Calu3 (cell line): ENCODE results near the gene CHI3L2. TPM values are rescaled to one million over a fixed set of nuclear protein-coding genes. Genes with fewer than 3 reads are reported as not detected.

Experiments used
- BruUV-seq: library from RNA; stranded (reverse); fragments of 400-500 nt; replicated peaks from 2 replicates; lab custom pipeline; 2021; lab: Mats Ljungman, UMichigan
- CTCF ChIA-PET: fragments of 300-600 bp; sonication (Branson Sonifier 250); formaldehyde crosslinking; loops from one replicate; lab custom pipeline; 2022; ENCODE audit warnings: antibody characterized with exemption; lab: Charles Lee
- DNase-seq: peaks from one replicate; pipeline ENCODE4 v3.0.0; 2022
- H3K27ac Mint-ChIP-seq: one replicate; pipeline ENCODE4 v1.8.0; 2022; ENCODE audit warnings: mixed read lengths; ENCODE audit not compliant: unreplicated experiment
- H3K27me3 Mint-ChIP-seq: one replicate; pipeline ENCODE4 v1.8.0; 2022; ENCODE audit warnings: mixed read lengths; ENCODE audit not compliant: unreplicated experiment
- H3K36me3 Mint-ChIP-seq: one replicate; pipeline ENCODE4 v1.8.0; 2022; ENCODE audit warnings: mild to moderate bottlenecking, moderate library complexity, mixed read lengths; ENCODE audit not compliant: insufficient read depth, unreplicated experiment
- H3K4me1 Mint-ChIP-seq: one replicate; pipeline ENCODE4 v1.8.0; 2022; ENCODE audit warnings: mild to moderate bottlenecking, low read depth, mixed read lengths; ENCODE audit not compliant: unreplicated experiment
- H3K4me3 Mint-ChIP-seq: one replicate; pipeline ENCODE4 v1.8.0; 2022; ENCODE audit warnings: mild to moderate bottlenecking, low read depth, moderate library complexity, mixed read lengths; ENCODE audit not compliant: unreplicated experiment
- H3K9me3 Mint-ChIP-seq: one replicate; pipeline ENCODE4 v1.8.0; 2022; ENCODE audit warnings: low read depth, mixed read lengths; ENCODE audit not compliant: unreplicated experiment
- CTCF ChIP-seq: fragments of 200-600 bp; IDR thresholded peaks from one replicate; pipeline ENCODE4 v1.8.0; 2022; ENCODE audit warnings: antibody characterized with exemption; ENCODE audit not compliant: unreplicated experiment
- intact Hi-C: fragments of 100-400 bp; cut with micrococcal nuclease; formaldehyde crosslinking; loops from one replicate; pipeline ENCODE4 v1.10.0; 2022; ENCODE audit not compliant: unreplicated experiment
- total RNA-seq: library from RNA; stranded (reverse); gene quantifications from 2 replicates; pipeline ENCODE4 v1.2.3, GENCODE V29; 2022

The CHI3L2 gene
- total RNA-seq, 1 experiment from 2014 or later, result 0.52 TPM

DNA sequence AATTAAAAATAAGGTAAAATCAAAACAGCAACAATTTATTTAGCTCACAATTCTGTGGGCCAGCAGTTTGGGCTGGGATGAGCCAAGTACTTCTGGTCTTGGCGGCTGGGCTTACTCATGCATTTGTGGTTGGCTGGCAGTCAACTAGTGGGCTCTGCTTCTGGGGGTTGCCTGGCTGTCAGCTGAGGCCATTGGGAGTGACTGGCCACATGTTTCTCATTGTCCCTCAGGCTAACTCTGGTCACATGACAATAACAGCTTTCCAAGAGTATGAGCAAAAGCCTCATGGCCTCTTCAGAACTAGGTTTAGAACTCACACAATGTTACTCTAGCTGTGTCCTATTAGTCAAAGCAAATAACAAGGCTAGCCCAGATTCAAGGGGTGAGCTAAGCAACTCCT is 47.6 kb downstream of the CHI3L2 start:
- H3K27me3 Mint-ChIP-seq, result peaks cover 13% of the 10 kb centered on the region
- no peak for TF ChIP-seq CTCF
- CTCF ChIA-PET, result interaction anchor here (0.6 kb wide), 1 partner anchor 1113 kb away, joined by 5 read pairs; no protein-coding TSS in a partner anchor
- no peak overlapping the region for H3K27ac Mint-ChIP-seq
- no peaks in the 10 kb centered on the region for H3K36me3 Mint-ChIP-seq
- no TSS peak for BruUV-seq
- no peak overlapping the region for H3K4me3 Mint-ChIP-seq
- H3K4me1 Mint-ChIP-seq, result no peaks in the 10 kb centered on the region
- DNase-seq, result no peak
- no peaks in the 10 kb centered on the region for H3K9me3 Mint-ChIP-seq
- intact Hi-C loops, result no loop called here

DNA sequence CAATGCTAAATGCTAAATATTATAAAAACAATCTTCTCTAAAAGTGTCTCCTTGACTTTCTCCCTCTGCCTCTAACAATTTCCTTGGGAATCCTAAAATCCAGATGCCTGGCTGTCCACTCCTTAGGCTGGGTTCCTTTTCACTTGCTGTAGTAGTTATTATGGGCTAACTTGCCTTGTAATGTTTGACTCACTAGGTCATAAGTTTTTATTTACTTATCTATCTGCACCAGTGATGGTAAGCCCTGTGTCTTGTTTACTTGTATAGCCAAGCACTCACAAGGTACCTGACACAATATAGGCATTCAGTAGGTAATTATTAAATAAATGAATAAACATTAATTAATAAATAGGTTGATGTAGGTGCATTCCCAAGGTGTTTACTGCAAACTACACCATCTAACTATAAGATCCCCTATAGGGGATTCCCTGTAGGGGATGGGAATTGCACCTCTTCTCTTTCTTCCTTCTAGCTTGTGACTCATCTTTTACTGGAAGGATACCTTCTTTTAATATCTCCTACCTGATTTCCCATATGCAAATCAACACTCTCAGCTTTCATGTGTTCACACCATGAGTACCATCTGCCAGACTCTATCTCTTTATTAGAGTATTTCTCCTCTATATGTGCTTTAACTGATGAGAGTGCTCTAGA is 48.4 kb downstream of the CHI3L2 start:
- no peaks in the 10 kb centered on the region for H3K36me3 Mint-ChIP-seq
- H3K4me1 Mint-ChIP-seq, result no peaks in the 10 kb centered on the region
- BruUV-seq, result no TSS peak
- no peaks in the 10 kb centered on the region for H3K9me3 Mint-ChIP-seq
- no peak overlapping the region for H3K4me3 Mint-ChIP-seq
- no peak for DNase-seq
- TF ChIP-seq CTCF, result no peak
- H3K27me3 Mint-ChIP-seq, result peaks cover 13% of the 10 kb centered on the region
- intact Hi-C loops, result no loop called here
- no peak overlapping the region for H3K27ac Mint-ChIP-seq
- CTCF ChIA-PET, result no interaction called here

GRCh38 chr1:111279144-111279543 is 51.6 kb downstream of the CHI3L2 start:
- no peak overlapping the region for H3K27ac Mint-ChIP-seq
- no peaks in the 10 kb centered on the region for H3K4me1 Mint-ChIP-seq

GRCh38 chr1:111280267-111280666 is 52.8 kb downstream of the CHI3L2 start:
- intact Hi-C loops, result no loop called here
- H3K4me1 Mint-ChIP-seq, result no peaks in the 10 kb centered on the region
- no peaks in the 10 kb centered on the region for H3K9me3 Mint-ChIP-seq

More at GRCh38 chr1:111279144-111279543, 51.6 kb downstream of the CHI3L2 start:
- no TSS peak for BruUV-seq
- Mint-ChIP-seq H3K36me3 (no peaks in the 10 kb centered on the region), H3K9me3 (no peaks in the 10 kb centered on the region), H3K4me3 (no peak overlapping the region), H3K27me3 (peaks cover 13% of the 10 kb centered on the region)
- TF ChIP-seq CTCF, result no peak
- CTCF ChIA-PET, result no interaction called here
- intact Hi-C loops, result no loop called here
- no peak for DNase-seq

More at GRCh38 chr1:111280267-111280666, 52.8 kb downstream of the CHI3L2 start:
- H3K27ac Mint-ChIP-seq, result no peak overlapping the region
- TF ChIP-seq CTCF, result no peak
- CTCF ChIA-PET, result no interaction called here
- no peaks in the 10 kb centered on the region for H3K36me3 Mint-ChIP-seq
- BruUV-seq, result no TSS peak
- H3K27me3 Mint-ChIP-seq, result peaks cover 13% of the 10 kb centered on the region
- H3K4me3 Mint-ChIP-seq, result no peak overlapping the region
- DNase-seq, result no peak
